Nephron (organoid): ENCODE measurements around the gene NPFF.

ENCODE experiments used
- H3K27ac Mint-ChIP-seq, 3 experiments: 2 replicates each; pipeline ENCODE4 v1.8.0; 2020; ENCODE audit warnings: mixed read lengths in 3 of 3, mild to moderate bottlenecking in 2 of 3, moderate library complexity in 1 of 3
- H3K27me3 Mint-ChIP-seq: 2 replicates; pipeline ENCODE4 v1.8.0; 2021; ENCODE audit warnings: low read depth, mild to moderate bottlenecking, moderate library complexity, mixed read lengths
- H3K36me3 Mint-ChIP-seq: 2 replicates; pipeline ENCODE4 v1.8.0; 2020; ENCODE audit warnings: low read depth, mixed read lengths
- H3K4me1 Mint-ChIP-seq: 2 replicates; pipeline ENCODE4 v1.8.0; 2020; ENCODE audit warnings: mixed read lengths
- H3K4me3 Mint-ChIP-seq, 3 experiments: 2 replicates each; pipeline ENCODE4 v1.8.0; 2020; ENCODE audit warnings: mild to moderate bottlenecking in 3 of 3, mixed read lengths in 3 of 3, moderate library complexity in 2 of 3
- H3K9me3 Mint-ChIP-seq: 2 replicates; pipeline ENCODE4 v1.8.0; 2020; ENCODE audit warnings: mixed read lengths
- TF ChIP-seq, protein P1 (sequence below), 3 experiments: fragments of 200-600 bp; sonication (generic); IDR thresholded peaks; one replicate each; pipeline ENCODE4 v1.5.0; 2021; ENCODE audit warnings: antibody characterized with exemption in 3 of 3; ENCODE audit not compliant: unreplicated experiment in 3 of 3

NPFF gene

DNA sequence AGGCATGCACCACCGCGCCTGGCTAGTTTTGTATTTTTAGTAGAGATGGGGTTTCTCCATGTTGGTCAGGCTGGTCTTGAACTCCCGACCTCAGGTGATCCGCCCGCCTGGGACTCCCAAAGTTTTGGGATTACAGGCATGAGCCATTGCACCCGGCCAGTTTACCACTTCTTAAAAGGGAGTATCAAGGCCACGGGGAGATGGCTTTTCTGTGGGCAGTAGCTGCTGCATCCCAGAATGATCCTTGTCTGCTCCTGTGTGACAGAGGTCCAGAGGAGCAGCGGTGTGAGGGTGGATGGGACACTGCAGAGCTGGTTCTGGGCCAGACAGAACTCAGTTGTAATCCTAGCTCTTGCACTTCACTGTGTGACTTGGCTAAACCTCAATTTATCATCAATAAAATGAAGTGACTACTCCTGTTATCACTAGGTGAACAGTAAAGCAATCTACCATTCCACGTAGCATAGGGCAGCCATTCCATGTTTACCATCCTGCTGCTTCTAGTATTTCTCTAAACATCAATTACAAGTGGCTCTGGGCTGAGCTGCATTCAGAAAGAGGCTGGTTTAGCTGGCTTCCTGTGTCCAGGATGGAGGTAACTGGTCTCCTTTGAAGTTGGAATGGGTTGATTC is 3.0 kb upstream of the NPFF start:
- H3K4me3 Mint-ChIP-seq, result no peak overlapping the region
- peaks cover 6% of the 10 kb centered on the region for H3K4me1 Mint-ChIP-seq
- TF ChIP-seq, protein P1, sequence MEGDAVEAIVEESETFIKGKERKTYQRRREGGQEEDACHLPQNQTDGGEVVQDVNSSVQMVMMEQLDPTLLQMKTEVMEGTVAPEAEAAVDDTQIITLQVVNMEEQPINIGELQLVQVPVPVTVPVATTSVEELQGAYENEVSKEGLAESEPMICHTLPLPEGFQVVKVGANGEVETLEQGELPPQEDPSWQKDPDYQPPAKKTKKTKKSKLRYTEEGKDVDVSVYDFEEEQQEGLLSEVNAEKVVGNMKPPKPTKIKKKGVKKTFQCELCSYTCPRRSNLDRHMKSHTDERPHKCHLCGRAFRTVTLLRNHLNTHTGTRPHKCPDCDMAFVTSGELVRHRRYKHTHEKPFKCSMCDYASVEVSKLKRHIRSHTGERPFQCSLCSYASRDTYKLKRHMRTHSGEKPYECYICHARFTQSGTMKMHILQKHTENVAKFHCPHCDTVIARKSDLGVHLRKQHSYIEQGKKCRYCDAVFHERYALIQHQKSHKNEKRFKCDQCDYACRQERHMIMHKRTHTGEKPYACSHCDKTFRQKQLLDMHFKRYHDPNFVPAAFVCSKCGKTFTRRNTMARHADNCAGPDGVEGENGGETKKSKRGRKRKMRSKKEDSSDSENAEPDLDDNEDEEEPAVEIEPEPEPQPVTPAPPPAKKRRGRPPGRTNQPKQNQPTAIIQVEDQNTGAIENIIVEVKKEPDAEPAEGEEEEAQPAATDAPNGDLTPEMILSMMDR (IDR thresholded peaks at IDR 0.05; ENCODE audit: unreplicated experiment in 3 of 3), result no peak
- no peaks in the 10 kb centered on the region for H3K9me3 Mint-ChIP-seq
- no peak overlapping the region for H3K27ac Mint-ChIP-seq
- peaks cover 42% of the 10 kb centered on the region for H3K36me3 Mint-ChIP-seq
- H3K27me3 Mint-ChIP-seq, result no peaks in the 10 kb centered on the region

DNA sequence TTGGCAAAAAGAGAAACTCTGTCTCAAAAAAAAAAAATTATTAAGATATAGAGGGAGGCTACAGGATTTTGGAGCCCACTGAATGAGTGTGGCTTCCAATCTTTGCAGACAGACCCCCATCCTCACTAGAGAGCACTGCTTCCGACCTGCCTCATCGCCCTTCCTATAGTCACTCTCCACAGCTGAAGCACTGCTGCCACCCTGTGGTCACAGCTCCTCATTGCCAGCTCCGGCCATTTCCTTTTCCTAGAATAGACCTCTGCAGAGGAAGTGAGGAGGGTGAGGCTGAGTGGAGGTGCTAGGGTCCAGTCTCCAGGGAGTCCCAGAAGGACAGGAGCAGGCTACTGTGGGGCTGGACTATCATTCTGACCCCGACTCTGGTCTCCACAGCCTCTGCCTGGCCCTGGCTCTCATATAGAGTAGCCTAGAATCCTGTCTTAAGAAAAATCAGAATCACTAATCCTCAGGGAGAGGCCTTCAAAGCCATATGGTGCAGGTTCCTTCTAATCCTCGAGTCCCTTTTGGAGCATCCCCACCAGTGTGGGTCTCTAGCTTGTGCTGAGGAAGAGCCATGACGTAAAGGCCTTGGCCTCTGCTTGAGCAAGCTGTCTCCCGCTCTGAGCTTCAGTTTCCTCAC is 1.4 kb upstream of the NPFF start:
- Mint-ChIP-seq H3K36me3 (peaks cover 27% of the 10 kb centered on the region), H3K4me3 (peak overlapping the region; percentile 8 to 51 (median 49)), H3K4me1 (peaks cover 13% of the 10 kb centered on the region), H3K27ac (peak overlapping the region; percentile 71 to 87 (median 83)), H3K27me3 (no peaks in the 10 kb centered on the region), H3K9me3 (no peaks in the 10 kb centered on the region)
- TF ChIP-seq, protein P1 (IDR thresholded peaks at IDR 0.05; ENCODE audit: unreplicated experiment in 3 of 3), result peak; percentile 89 to 91 (median 90)

DNA sequence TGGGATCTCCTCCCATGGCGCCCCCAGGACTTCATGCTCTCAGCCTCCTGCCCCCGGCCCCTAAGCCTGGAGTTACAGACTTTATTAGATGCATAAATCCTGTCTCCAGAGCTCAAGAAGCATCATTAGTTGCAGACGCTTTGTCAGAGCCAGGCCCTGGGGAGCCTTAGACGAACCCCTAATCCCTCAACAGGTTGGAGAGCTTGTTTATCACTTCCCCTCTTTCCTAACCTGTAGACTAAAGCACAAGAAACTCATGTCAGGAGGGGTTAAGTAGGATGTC is 260 bp upstream of the NPFF start:
- Mint-ChIP-seq H3K4me1 (peaks cover 16% of the 10 kb centered on the region), H3K9me3 (no peaks in the 10 kb centered on the region), H3K27ac (peak overlapping the region in 1 of 3 experiments; percentile 86), H3K27me3 (no peaks in the 10 kb centered on the region), H3K4me3 (no peak overlapping the region), H3K36me3 (peaks cover 20% of the 10 kb centered on the region)
- TF ChIP-seq, protein P1 (IDR thresholded peaks at IDR 0.05; ENCODE audit: unreplicated experiment in 3 of 3), result no peak

DNA sequence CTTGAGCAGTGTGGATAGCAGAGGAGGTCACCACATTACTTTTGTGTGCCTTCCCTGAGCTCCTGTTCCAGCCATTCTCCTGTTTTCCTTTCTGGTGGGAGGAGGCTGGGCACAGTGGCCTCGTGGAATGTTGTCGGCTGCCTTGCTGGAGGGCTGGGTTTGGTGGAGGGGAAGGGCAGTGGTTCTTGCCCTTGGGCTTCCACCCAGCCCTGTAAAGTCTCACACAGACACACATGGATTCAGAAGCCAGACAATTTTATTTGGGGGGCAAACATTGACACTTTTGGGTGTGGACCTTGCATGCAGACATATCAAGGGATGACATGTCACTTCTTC is 866 bp downstream of the NPFF start:
- peaks cover 26% of the 10 kb centered on the region for H3K4me1 Mint-ChIP-seq
- H3K9me3 Mint-ChIP-seq, result no peaks in the 10 kb centered on the region
- TF ChIP-seq, protein P1 (IDR thresholded peaks at IDR 0.05; ENCODE audit: unreplicated experiment in 3 of 3), result no peak
- H3K4me3 Mint-ChIP-seq, result peak overlapping the region in 1 of 3 experiments; percentile 19
- peaks cover 20% of the 10 kb centered on the region for H3K36me3 Mint-ChIP-seq
- peak overlapping the region; percentile 83 to 99 (median 86) for H3K27ac Mint-ChIP-seq
- H3K27me3 Mint-ChIP-seq, result no peaks in the 10 kb centered on the region

DNA sequence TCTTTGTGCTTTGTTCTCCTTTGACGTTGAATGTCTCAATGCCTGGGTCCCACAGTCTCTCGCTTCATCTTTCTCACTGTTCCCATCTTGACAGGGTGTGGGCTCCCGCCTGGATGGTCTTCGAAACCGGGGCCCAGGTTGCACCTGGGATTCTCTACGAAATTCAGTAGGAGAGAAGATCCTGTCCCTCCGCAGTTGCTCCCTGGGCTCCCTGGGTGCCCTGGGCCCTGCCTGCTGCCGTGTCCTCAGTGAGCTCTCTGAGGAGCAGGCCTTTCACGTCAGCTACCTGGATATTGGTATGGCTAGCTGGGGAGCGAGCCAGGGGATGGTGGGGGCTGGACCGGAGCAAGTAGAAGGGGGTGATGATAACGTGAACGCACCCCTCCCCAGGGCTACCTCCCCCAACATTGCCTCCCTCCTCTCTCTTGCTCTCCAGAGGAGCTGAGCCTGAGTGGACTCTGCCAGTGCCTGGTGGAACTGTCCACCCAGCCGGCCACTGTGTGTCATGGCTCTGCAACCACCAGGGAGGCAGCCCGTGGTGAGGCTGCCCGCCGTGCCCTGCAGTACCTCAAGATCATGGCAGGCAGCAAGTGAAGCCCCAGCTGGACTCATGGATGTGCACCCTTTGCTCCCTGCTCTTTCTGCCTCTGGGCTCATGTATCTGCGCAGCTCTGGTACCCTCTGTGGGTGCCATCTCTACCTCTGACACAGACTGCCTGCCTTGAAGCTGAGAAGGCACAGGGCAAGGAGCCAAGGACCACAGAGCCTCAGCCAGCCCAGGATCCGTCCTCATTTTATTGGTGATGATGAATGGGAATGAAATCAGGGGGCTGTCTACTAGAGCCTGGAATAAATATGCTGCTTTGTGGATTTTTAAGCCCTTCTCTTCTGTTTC is 1.5 kb downstream of the NPFF start:
- peaks cover 16% of the 10 kb centered on the region for H3K36me3 Mint-ChIP-seq
- no peaks in the 10 kb centered on the region for H3K27me3 Mint-ChIP-seq
- TF ChIP-seq, protein P1 (IDR thresholded peaks at IDR 0.05; ENCODE audit: unreplicated experiment in 3 of 3), result no peak
- H3K9me3 Mint-ChIP-seq, result no peaks in the 10 kb centered on the region
- H3K27ac Mint-ChIP-seq, result peak overlapping the region; percentile 83 to 99 (median 86)
- H3K4me3 Mint-ChIP-seq, result peak overlapping the region in 2 of 3 experiments; percentile 19 to 29
- H3K4me1 Mint-ChIP-seq, result peaks cover 26% of the 10 kb centered on the region
